Smooth muscle cell (in vitro differentiated cells): ENCODE measurements around the gene WRAP73. TPM values are rescaled to one million over a fixed set of nuclear protein-coding genes. Genes with fewer than 3 reads are reported as not detected.

ENCODE experiments used
- DNase-seq: peaks from one replicate; lab custom pipeline; 2025; ENCODE audit not compliant: unreplicated experiment; lab: John Stamatoyannopoulos, UW
- H2AFZ ChIP-seq: fragments of 200-600 bp; sonication (generic); 2 replicates; pipeline ENCODE4 v1.6.0; 2016; ENCODE audit warnings: antibody characterized with exemption, low read depth, mild to moderate bottlenecking
- H3F3A ChIP-seq: fragments of 200-600 bp; sonication (generic); 2 replicates; pipeline ENCODE4 v1.6.0; 2017; ENCODE audit warnings: antibody characterized with exemption, low read depth
- H3K27ac ChIP-seq: fragments of 200-600 bp; sonication (generic); 2 replicates; pipeline ENCODE4 v1.5.1; 2016; ENCODE audit warnings: low read depth, mild to moderate bottlenecking
- H3K27me3 ChIP-seq: fragments of 200-600 bp; sonication (generic); 2 replicates; pipeline ENCODE4 v1.6.1; 2016; ENCODE audit warnings: low read depth, mild to moderate bottlenecking
- H3K36me3 ChIP-seq: fragments of 200-600 bp; sonication (generic); 2 replicates; pipeline ENCODE4 v1.5.1; 2016; ENCODE audit warnings: low read depth
- H3K4me1 ChIP-seq: fragments of 200-600 bp; sonication (generic); 2 replicates; pipeline ENCODE4 v1.5.1; 2016; ENCODE audit warnings: low read depth
- H3K4me2 ChIP-seq: fragments of 200-600 bp; sonication (generic); 2 replicates; pipeline ENCODE4 v1.6.0; 2016; ENCODE audit warnings: mild to moderate bottlenecking
- H3K4me3 ChIP-seq: fragments of 200-600 bp; sonication (generic); 2 replicates; pipeline ENCODE4 v1.5.1; 2016; ENCODE audit warnings: mild to moderate bottlenecking
- H3K79me2 ChIP-seq: fragments of 200-600 bp; sonication (generic); 2 replicates; pipeline ENCODE4 v1.6.0; 2016; ENCODE audit warnings: low read depth, mild to moderate bottlenecking
- H3K9ac ChIP-seq: fragments of 200-600 bp; sonication (generic); 2 replicates; pipeline ENCODE4 v1.6.0; 2016; ENCODE audit warnings: low read depth
- H3K9me3 ChIP-seq: fragments of 200-600 bp; sonication (generic); replicated peaks from 2 replicates; pipeline ENCODE4 v1.5.1; 2016; ENCODE audit warnings: low read depth
- H4K20me1 ChIP-seq: fragments of 200-600 bp; sonication (generic); 2 replicates; pipeline ENCODE4 v1.6.0; 2016; ENCODE audit warnings: low read depth
- WGBS: methylation state at CpG from one replicate; pipeline ENCODE4 v1.1.7; 2016; ENCODE audit warnings: low lambda C conversion rate; 5-methylcytosine and 5-hydroxymethylcytosine counted together
- polyA plus RNA-seq: library from polyadenylated mRNA; unstranded; fragments of >200 nt; fragmentation: Nextera tagmentation; extraction: Ambion mirVana; gene quantifications from 2 replicates; pipeline ENCODE4 v1.2.1, GENCODE V29; 2016
- total RNA-seq: library from RNA; depleted of rRNA; stranded (reverse); fragments of >200 nt; gene quantifications from 2 replicates; pipeline ENCODE4 v1.2.3, GENCODE V29; 2014
- TF ChIP-seq, protein P1 (sequence below): fragments of 200-600 bp; sonication (generic); IDR thresholded peaks from 2 replicates; pipeline ENCODE4 v1.5.1; 2017; ENCODE audit warnings: borderline replicate concordance, mild to moderate bottlenecking, antibody characterized with exemption; ENCODE audit not compliant: insufficient read depth, poor library complexity, severe bottlenecking

The WRAP73 gene
- total and polyA plus RNA-seq, 2 experiments from 2014 or later: 17.2 to 20.8 TPM

DNA sequence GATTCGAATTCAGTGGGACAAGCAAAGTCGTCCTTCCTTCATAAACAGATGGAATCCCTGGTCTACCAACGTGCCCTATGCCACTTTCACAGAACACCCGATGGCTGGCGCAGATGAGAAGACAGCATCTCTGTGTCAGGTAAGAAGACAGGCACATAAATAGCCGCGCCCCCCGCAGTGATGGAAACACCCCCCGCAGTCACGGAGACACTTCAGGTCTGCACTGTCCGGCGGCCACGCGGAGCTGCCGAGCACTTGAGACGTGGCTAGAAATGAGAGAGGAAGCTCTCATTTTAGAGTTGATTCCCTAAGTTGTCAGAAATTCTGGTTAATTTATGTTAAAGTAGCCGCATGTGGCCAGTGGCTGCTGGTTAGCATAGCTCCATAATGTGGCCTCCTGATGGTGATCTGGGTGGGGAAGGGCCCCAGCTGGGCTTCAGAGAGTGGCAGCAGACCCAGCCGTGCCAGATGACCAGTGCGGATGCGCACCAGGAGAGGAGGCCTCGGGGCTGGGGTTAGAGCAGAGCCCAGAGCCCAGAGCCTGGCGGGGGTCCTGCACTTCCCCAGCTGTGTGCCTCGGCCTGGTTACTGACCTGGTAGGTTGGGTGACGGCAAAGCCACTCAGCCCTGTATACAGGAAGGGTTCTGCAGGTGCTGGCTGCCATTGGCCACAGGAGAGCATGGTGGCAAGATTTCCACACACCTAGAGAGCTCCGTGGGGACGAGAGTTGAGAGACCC lies 22.2 kb downstream of the WRAP73 start:
- WGBS: 96% methylated on average over 26 of the region's 26 CpGs
- Histone ChIP-seq H3K4me1 (peaks cover 7% of the 10 kb centered on the region), H3K36me3 (no peaks in the 10 kb centered on the region), H3F3A (no peaks in the 10 kb centered on the region), H3K9ac (no peak overlapping the region), H3K27me3 (no peaks in the 10 kb centered on the region), H3K9me3 (no peaks in the 10 kb centered on the region), H4K20me1 (no peaks in the 10 kb centered on the region), H3K4me2 (no peak overlapping the region), H3K4me3 (no peak overlapping the region), H2AFZ (no peak overlapping the region), H3K27ac (no peak overlapping the region), H3K79me2 (no peaks in the 10 kb centered on the region)
- TF ChIP-seq, protein P1, sequence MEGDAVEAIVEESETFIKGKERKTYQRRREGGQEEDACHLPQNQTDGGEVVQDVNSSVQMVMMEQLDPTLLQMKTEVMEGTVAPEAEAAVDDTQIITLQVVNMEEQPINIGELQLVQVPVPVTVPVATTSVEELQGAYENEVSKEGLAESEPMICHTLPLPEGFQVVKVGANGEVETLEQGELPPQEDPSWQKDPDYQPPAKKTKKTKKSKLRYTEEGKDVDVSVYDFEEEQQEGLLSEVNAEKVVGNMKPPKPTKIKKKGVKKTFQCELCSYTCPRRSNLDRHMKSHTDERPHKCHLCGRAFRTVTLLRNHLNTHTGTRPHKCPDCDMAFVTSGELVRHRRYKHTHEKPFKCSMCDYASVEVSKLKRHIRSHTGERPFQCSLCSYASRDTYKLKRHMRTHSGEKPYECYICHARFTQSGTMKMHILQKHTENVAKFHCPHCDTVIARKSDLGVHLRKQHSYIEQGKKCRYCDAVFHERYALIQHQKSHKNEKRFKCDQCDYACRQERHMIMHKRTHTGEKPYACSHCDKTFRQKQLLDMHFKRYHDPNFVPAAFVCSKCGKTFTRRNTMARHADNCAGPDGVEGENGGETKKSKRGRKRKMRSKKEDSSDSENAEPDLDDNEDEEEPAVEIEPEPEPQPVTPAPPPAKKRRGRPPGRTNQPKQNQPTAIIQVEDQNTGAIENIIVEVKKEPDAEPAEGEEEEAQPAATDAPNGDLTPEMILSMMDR: no peak
- DNase-seq: no peak

DNA sequence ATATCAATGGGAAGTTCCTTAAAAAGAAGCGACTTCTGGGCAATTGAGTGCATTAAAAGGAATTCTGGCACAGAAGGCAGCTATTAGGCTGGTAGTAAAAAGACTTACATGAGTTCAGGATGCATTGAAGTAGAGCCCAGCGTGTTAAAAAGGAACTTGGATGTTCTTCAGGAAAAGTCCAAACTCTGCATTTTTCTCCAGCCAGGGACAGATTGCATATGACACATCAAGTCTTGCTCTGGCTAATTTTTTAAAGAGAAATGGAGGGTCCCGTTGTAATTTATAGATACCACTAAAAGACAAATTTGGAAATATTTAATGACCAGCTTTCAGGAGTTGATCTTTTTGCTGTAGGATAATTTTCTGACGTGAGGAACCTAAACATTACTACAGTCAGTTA lies 23.9 kb downstream of the WRAP73 start:
- H3K9ac ChIP-seq: no peak overlapping the region
- no peaks in the 10 kb centered on the region for H3K36me3 ChIP-seq
- WGBS: 92% methylated on average over 4 of the region's 4 CpGs
- peak overlapping the region; percentile 83 for H3K4me3 ChIP-seq
- TF ChIP-seq, protein P1: no peak
- no peaks in the 10 kb centered on the region for H3K9me3 ChIP-seq
- no peaks in the 10 kb centered on the region for H3F3A ChIP-seq
- peak overlapping the region; percentile 87 for H3K4me2 ChIP-seq
- no peak for DNase-seq
- no peak overlapping the region for H2AFZ ChIP-seq
- no peaks in the 10 kb centered on the region for H3K27me3 ChIP-seq
- H4K20me1 ChIP-seq: no peaks in the 10 kb centered on the region
- peaks cover 7% of the 10 kb centered on the region for H3K4me1 ChIP-seq
- H3K27ac ChIP-seq: no peak overlapping the region
- H3K79me2 ChIP-seq: no peaks in the 10 kb centered on the region

DNA sequence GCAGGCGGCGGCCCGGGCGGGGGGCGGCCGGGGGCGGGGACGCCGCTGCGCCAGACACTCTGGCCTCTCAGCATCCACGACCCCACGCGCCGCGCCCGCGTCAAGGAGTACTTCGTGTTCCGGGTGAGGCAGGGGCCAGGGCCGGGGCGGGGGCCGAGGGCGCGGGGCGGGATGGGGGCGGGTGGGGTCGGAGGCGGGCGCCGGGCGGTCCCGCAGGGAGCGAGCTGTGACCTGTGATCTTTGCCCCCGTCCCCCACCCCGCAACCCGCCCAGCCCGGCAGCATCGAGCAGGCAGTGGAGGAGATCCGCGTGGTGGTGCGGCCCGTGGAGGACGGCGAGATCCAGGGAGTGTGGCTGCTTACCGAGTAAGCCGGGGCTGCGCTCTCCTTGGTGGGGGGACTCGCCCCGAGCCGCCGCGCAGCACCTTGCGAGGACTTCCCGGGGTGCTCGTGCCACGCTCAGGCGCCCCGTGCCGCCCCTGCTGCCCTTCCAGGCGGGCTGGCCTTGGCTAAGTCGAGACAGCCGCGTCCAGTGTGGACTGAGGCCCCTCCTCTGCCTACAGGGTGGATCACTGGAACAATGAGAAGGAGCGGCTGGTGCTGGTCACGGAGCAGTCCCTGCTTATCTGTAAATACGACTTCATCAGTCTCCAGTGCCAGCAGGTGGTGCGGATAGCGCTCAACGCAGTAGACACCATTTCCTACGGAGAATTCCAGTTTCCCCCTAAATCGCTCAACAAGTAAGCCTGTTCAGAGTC lies 24.6 kb downstream of the WRAP73 start:
- Histone ChIP-seq H3K36me3 (no peaks in the 10 kb centered on the region), H3K27ac (no peak overlapping the region), H3K27me3 (no peaks in the 10 kb centered on the region), H3K79me2 (no peaks in the 10 kb centered on the region), H3F3A (no peaks in the 10 kb centered on the region), H3K4me2 (peak overlapping the region; percentile 87), H2AFZ (peak overlapping the region; percentile 38), H3K4me3 (peak overlapping the region; percentile 83), H3K9ac (peak overlapping the region; percentile 26), H3K9me3 (no peaks in the 10 kb centered on the region), H3K4me1 (peaks cover 7% of the 10 kb centered on the region), H4K20me1 (no peaks in the 10 kb centered on the region)
- no peak for DNase-seq
- WGBS: 6% methylated on average over 29 of the region's 71 CpGs
- TF ChIP-seq, protein P1: no peak
